ENCODE measurements around the gene DRC7.

Gene DRC7

GRCh38 chr16:57677622-57678369 lies 16.8 kb upstream of the DRC7 start:
- no peak for TF ChIP-seq CTCF (IDR thresholded peaks at IDR 0.05; ENCODE audit: low read depth, low read length)
- no peak for TF ChIP-seq EZH2phosphoT487 (IDR thresholded peaks at IDR 0.05; ENCODE audit: low read depth)
- H3K4me1 ChIP-seq (ENCODE audit: low read length), result peaks cover 4% of the 10 kb centered on the region; the same call in 1 of the 2 replicates
- no peak overlapping the region for H3K4me2 ChIP-seq (ENCODE audit: low read length)
- no peaks in the 10 kb centered on the region for H3K79me2 ChIP-seq (ENCODE audit: low read length)
- no peak overlapping the region for H3K27ac ChIP-seq (ENCODE audit: low read length)
- H3K4me3 ChIP-seq (ENCODE audit: low read length), result no peak overlapping the region
- no peak overlapping the region for H2AFZ ChIP-seq (ENCODE audit: low read depth, low read length)
- H4K20me1 ChIP-seq (ENCODE audit: insufficient read depth, low read length), result no peaks in the 10 kb centered on the region; the same call in 1 of the 2 replicates
- H3K36me3 ChIP-seq (replicated peaks; ENCODE audit: low read depth, low read length), result no peaks in the 10 kb centered on the region
- H3K9me3 ChIP-seq (ENCODE audit: insufficient read depth, low read length), result no peaks in the 10 kb centered on the region
- no peak overlapping the region for H3K9ac ChIP-seq (ENCODE audit: low read length)
- H3K27me3 ChIP-seq (ENCODE audit: low read depth, low read length), result peaks cover 40% of the 10 kb centered on the region

DNA sequence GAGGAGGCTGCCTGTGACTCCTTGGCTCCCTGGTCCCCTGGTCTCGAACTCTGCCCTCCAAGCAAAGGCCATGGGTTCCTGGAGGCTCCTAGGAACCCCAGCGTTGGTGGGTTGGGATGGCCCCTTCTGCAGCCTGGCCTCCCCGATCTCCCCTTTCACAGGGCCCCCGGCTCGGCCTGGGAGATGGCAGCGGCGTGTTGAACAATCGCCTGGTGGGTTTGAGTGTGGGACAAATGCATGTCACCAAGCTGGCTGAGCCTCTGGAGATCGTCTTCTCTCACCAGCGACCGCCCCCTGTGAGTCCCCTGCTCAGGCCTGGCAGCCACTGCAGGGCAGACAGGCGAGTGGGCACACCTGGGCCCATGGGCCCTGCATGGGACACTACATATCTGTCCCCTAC lies 15.6 kb upstream of the DRC7 start:
- peaks cover 4% of the 10 kb centered on the region; the same call in 1 of the 2 replicates for H3K4me1 ChIP-seq (ENCODE audit: low read length)

GRCh38 chr16:57679767-57680482 lies 14.7 kb upstream of the DRC7 start:
- no peak overlapping the region for H2AFZ ChIP-seq (ENCODE audit: low read depth, low read length)
- H3K79me2 ChIP-seq (ENCODE audit: low read length), result no peaks in the 10 kb centered on the region
- H3K4me1 ChIP-seq (ENCODE audit: low read length), result peaks cover 4% of the 10 kb centered on the region; the same call in 1 of the 2 replicates
- no peak overlapping the region for H3K9ac ChIP-seq (ENCODE audit: low read length)
- TF ChIP-seq EZH2phosphoT487 (IDR thresholded peaks at IDR 0.05; ENCODE audit: low read depth) (no peak), CTCF (IDR thresholded peaks at IDR 0.05; ENCODE audit: low read depth, low read length) (no peak)
- peaks cover 27% of the 10 kb centered on the region for H3K27me3 ChIP-seq (ENCODE audit: low read depth, low read length)
- H3K9me3 ChIP-seq (ENCODE audit: insufficient read depth, low read length), result no peaks in the 10 kb centered on the region
- H3K36me3 ChIP-seq (replicated peaks; ENCODE audit: low read depth, low read length), result no peaks in the 10 kb centered on the region
- H4K20me1 ChIP-seq (ENCODE audit: insufficient read depth, low read length), result no peaks in the 10 kb centered on the region; the same call in 1 of the 2 replicates
- no peak overlapping the region for H3K4me2 ChIP-seq (ENCODE audit: low read length)
- no peak overlapping the region for H3K4me3 ChIP-seq (ENCODE audit: low read length)
- no peak overlapping the region for H3K27ac ChIP-seq (ENCODE audit: low read length)

More for the DNA sequence above, 15.6 kb upstream of the DRC7 start:
- no peaks in the 10 kb centered on the region; the same call in 1 of the 2 replicates for H4K20me1 ChIP-seq (ENCODE audit: insufficient read depth, low read length)
- no peak overlapping the region for H2AFZ ChIP-seq (ENCODE audit: low read depth, low read length)
- no peak overlapping the region for H3K4me2 ChIP-seq (ENCODE audit: low read length)
- H3K4me3 ChIP-seq (ENCODE audit: low read length), result no peak overlapping the region
- no peak overlapping the region for H3K9ac ChIP-seq (ENCODE audit: low read length)
- no peaks in the 10 kb centered on the region for H3K79me2 ChIP-seq (ENCODE audit: low read length)
- H3K9me3 ChIP-seq (ENCODE audit: insufficient read depth, low read length), result no peaks in the 10 kb centered on the region
- TF ChIP-seq CTCF (IDR thresholded peaks at IDR 0.05; ENCODE audit: low read depth, low read length) (no peak), EZH2phosphoT487 (IDR thresholded peaks at IDR 0.05; ENCODE audit: low read depth) (no peak)
- no peak overlapping the region for H3K27ac ChIP-seq (ENCODE audit: low read length)
- no peaks in the 10 kb centered on the region for H3K36me3 ChIP-seq (replicated peaks; ENCODE audit: low read depth, low read length)
- peaks cover 28% of the 10 kb centered on the region for H3K27me3 ChIP-seq (ENCODE audit: low read depth, low read length)

DNA sequence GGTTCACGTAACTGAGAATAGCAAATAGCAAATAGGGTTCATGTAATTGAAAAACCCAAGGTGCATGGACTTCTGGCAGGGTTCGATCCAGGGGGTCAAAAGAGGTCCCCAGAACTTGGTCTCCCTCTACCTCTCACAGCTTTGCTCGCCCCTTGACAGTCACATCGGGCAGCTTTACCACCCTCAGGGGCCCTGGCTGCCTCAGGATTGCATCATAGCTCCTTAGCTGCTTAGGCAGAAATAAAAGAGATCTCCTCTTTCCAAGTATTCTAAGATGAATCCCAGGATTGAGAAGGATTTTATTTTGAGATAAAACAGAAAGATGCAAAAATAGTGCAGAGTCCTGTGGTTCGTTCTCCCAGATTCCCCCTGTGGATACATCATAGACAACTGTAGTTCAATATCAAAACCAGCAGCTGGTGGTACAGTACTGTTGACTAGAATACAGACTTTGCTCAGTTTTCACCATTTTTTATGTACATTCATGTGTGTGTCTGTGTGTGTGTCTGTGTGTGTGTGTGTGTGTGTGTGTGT lies 13.7 kb upstream of the DRC7 start:
- Histone ChIP-seq H3K27me3 (ENCODE audit: low read depth, low read length) (peaks cover 26% of the 10 kb centered on the region), H3K4me1 (ENCODE audit: low read length) (peaks cover 4% of the 10 kb centered on the region; the same call in 1 of the 2 replicates), H3K4me3 (ENCODE audit: low read length) (no peak overlapping the region), H3K27ac (ENCODE audit: low read length) (no peak overlapping the region), H3K9ac (ENCODE audit: low read length) (no peak overlapping the region), H3K9me3 (ENCODE audit: insufficient read depth, low read length) (no peaks in the 10 kb centered on the region), H3K36me3 (replicated peaks; ENCODE audit: low read depth, low read length) (no peaks in the 10 kb centered on the region), H3K79me2 (ENCODE audit: low read length) (no peaks in the 10 kb centered on the region), H2AFZ (ENCODE audit: low read depth, low read length) (no peak overlapping the region), H4K20me1 (ENCODE audit: insufficient read depth, low read length) (no peaks in the 10 kb centered on the region; the same call in 1 of the 2 replicates), H3K4me2 (ENCODE audit: low read length) (no peak overlapping the region)
- TF ChIP-seq EZH2phosphoT487 (IDR thresholded peaks at IDR 0.05; ENCODE audit: low read depth), result no peak
- TF ChIP-seq CTCF (IDR thresholded peaks at IDR 0.05; ENCODE audit: low read depth, low read length), result no peak

Measured in OCI-LY3 (cell line).